HepG2 (cell line): ENCODE results near the gene ELMOD3. TPM values are rescaled to one million over a fixed set of nuclear protein-coding genes. Genes with fewer than 3 reads are reported as not detected.
A peak's percentile ranks its signal among the peaks of the same experiment; 100 is the strongest.

Experiments
- ARID5B ChIP-seq: IDR thresholded peaks from 2 replicates; pipeline ENCODE4 v1.4.0; 2020; ENCODE audit warnings: mild to moderate bottlenecking, missing genetic modification reagents
- EZH2 ChIP-seq: conservative IDR thresholded peaks from 2 replicates; pipeline ENCODE4 v1.6.1; 2012; ENCODE audit warnings: mild to moderate bottlenecking, low read depth, low read length, moderate library complexity
- KLF15 ChIP-seq: sonication (generic); formaldehyde crosslinking; IDR thresholded peaks from 2 replicates; pipeline ENCODE4 v1.8.1; 2023; ENCODE audit warnings: borderline replicate concordance, mild to moderate bottlenecking, inconsistent platforms, missing genetic modification reagents, mixed read lengths
- MTA3 ChIP-seq: sonication (generic); formaldehyde crosslinking; IDR thresholded peaks from 2 replicates; pipeline ENCODE4 v1.4.0; 2020; ENCODE audit warnings: missing genetic modification reagents
- RFX5 ChIP-seq: IDR thresholded peaks from 2 replicates; pipeline ENCODE4 v1.6.1; 2011; ENCODE audit warnings: low read depth, low read length, improper control_type of control experiment
- SIX4 ChIP-seq: sonication (generic); formaldehyde crosslinking; IDR thresholded peaks from 2 replicates; pipeline ENCODE4 v1.4.0; 2020; ENCODE audit warnings: missing genetic modification reagents
- SRSF9 ChIP-seq: fragments of 200-400 bp; formaldehyde crosslinking; IDR thresholded peaks from 2 replicates; pipeline ENCODE4 v1.6.1; 2018; ENCODE audit warnings: borderline replicate concordance, mild to moderate bottlenecking, low read depth, low read length; ENCODE audit not compliant: insufficient read depth, poor library complexity, severe bottlenecking
- SRY ChIP-seq: sonication (generic); formaldehyde crosslinking; IDR thresholded peaks from 2 replicates; pipeline ENCODE4 v1.8.0; 2022; ENCODE audit warnings: mild to moderate bottlenecking, missing genetic modification reagents
- ZNF264 ChIP-seq: sonication (generic); formaldehyde crosslinking; IDR thresholded peaks from 2 replicates; pipeline ENCODE4 v1.4.0; 2020; ENCODE audit warnings: missing genetic modification reagents
- ZNF280B ChIP-seq: sonication (generic); formaldehyde crosslinking; IDR thresholded peaks from 2 replicates; pipeline ENCODE4 v1.5.0; 2020; ENCODE audit warnings: missing genetic modification reagents, mild to moderate bottlenecking, borderline replicate concordance
- ZNF446 ChIP-seq: sonication (generic); formaldehyde crosslinking; IDR thresholded peaks from 2 replicates; pipeline ENCODE4 v1.5.0; 2020; ENCODE audit warnings: mild to moderate bottlenecking, missing genetic modification reagents
- polyA plus RNA-seq, 8 experiments: library from polyadenylated mRNA; depleted of rRNA in 3 of 8; stranded (reverse) in 7 of 8; unstranded in 1 of 8; fragments of >200 nt; fragmentation: Illumina TruSeq in 4 of 8; extraction: Trizol in 4 of 8; gene quantifications; 2 replicates each; pipeline versions ENCODE4 v1.2.1 to v1.2.3, GENCODE V29; 2011 to 2016; ENCODE audit warnings: low read depth in 4 of 8, missing spikeins in 1 of 8, mixed read lengths in 1 of 8; ENCODE audit not compliant: insufficient read depth in 1 of 8
- total RNA-seq, 5 experiments: library from RNA; depleted of rRNA; stranded (reverse); fragments of >200 nt; fragmentation: Illumina TruSeq; extraction: Trizol; gene quantifications; 2 replicates each; pipeline ENCODE4 v1.2.3, GENCODE V29; 2016; ENCODE audit warnings: low read depth in 1 of 5
- TF ChIP-seq, protein P1 (sequence below): sonication (generic); formaldehyde crosslinking; IDR thresholded peaks from 2 replicates; pipeline ENCODE4 v1.4.0; 2020; ENCODE audit warnings: missing genetic modification reagents, borderline replicate concordance

Gene ELMOD3
- total and polyA plus RNA-seq, 2 of the 13 experiments (the other 11 are each of a cell fraction or from before 2014, with no cell fraction given), result 13.3 to 19.5 TPM

DNA sequence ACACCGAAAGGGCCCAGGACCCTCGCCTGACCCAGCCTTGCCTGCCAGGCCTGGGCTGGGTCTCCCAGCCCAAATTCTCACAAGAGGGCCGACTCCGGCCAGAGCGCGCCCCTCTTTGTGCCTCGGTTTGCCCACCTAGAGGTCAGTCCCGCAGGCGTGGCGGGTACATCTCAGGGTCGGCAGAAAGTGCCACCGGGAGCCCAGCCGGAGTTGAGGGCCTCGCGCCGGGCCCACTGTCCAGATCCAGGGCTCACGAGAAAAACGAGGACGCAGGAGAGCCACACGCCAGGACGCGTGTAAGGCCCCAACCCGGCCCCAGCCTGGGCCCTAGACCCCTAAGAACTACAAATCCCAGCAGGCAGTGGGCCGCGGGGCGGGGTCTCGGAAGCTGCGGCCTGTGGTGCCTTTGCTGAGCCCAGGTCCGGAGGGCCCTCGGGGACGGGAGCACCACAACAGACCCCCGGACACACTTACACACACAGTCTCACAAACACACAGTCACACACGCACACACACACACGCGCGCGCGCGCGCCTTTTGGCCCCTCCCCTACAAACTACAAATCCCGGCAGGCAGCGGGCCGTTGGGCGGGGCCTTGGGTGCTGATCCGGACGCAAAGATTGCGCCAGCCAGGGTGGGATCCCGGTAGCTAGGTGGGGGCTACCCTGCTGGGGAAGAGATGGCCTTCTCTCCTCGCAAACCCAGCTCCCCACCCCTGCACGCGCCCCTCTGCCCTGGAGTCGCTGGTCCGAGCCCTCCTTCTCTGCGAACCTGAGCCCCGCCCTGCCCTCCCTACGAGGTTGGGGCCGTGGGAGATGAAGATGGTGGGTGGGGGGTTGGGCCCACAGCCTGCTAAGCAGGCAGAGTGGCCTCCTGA, 63.8 kb downstream of the ELMOD3 start, which contains the start of gene SH2D6 (continued):
- TF ChIP-seq, protein P1, sequence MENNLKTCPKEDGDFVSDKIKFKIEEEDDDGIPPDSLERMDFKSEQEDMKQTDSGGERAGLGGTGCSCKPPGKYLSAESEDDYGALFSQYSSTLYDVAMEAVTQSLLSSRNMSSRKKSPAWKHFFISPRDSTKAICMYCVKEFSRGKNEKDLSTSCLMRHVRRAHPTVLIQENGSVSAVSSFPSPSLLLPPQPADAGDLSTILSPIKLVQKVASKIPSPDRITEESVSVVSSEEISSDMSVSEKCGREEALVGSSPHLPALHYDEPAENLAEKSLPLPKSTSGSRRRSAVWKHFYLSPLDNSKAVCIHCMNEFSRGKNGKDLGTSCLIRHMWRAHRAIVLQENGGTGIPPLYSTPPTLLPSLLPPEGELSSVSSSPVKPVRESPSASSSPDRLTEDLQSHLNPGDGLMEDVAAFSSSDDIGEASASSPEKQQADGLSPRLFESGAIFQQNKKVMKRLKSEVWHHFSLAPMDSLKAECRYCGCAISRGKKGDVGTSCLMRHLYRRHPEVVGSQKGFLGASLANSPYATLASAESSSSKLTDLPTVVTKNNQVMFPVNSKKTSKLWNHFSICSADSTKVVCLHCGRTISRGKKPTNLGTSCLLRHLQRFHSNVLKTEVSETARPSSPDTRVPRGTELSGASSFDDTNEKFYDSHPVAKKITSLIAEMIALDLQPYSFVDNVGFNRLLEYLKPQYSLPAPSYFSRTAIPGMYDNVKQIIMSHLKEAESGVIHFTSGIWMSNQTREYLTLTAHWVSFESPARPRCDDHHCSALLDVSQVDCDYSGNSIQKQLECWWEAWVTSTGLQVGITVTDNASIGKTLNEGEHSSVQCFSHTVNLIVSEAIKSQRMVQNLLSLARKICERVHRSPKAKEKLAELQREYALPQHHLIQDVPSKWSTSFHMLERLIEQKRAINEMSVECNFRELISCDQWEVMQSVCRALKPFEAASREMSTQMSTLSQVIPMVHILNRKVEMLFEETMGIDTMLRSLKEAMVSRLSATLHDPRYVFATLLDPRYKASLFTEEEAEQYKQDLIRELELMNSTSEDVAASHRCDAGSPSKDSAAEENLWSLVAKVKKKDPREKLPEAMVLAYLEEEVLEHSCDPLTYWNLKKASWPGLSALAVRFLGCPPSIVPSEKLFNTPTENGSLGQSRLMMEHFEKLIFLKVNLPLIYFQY (CRISPR knock-in tag), result 0 out of 2 replicates have a peak, but pooled peaks have one; percentile 41
- TF ChIP-seq ZNF446 (CRISPR knock-in tag) (peak; percentile 34; the same call in 1 of the 2 replicates), EZH2 (no peak), SIX4 (CRISPR knock-in tag) (no peak; the same call in 1 of the 2 replicates), KLF15 (CRISPR knock-in tag) (no peak; the same call in none of the 2 replicates), ARID5B (CRISPR knock-in tag) (peak; percentile 18; the same call in 1 of the 2 replicates), ZNF280B (CRISPR knock-in tag) (no peak; the same call in 1 of the 2 replicates), SRSF9 (no peak), SRY (CRISPR knock-in tag) (peak; percentile 1; the same call in 1 of the 2 replicates), ZNF264 (CRISPR knock-in tag) (peak; percentile 78), RFX5 (no peak), MTA3 (0 out of 2 replicates have a peak, but pooled peaks have one; percentile 63)
